Kidney epithelial cell (primary cell): Measurements from ENCODE around the gene CR1L. TPM values are rescaled to one million over a fixed set of nuclear protein-coding genes. Genes with fewer than 3 reads are reported as not detected.
A peak's percentile ranks its signal among the peaks of the same experiment; 100 is the strongest.

Experiments used
- DNase-seq: peaks from one replicate; pipeline ENCODE4 v3.0.0-alpha.2; 2010; ENCODE audit warnings: low read depth
- H3K27me3 ChIP-seq: 2 replicates; pipeline ENCODE4 v1.6.0; 2011; ENCODE audit warnings: low read length; ENCODE audit not compliant: control insufficient read depth, insufficient read depth
- H3K36me3 ChIP-seq: 2 replicates; pipeline ENCODE4 v1.5.1; 2011; ENCODE audit warnings: low read length; ENCODE audit not compliant: control insufficient read depth, insufficient read depth
- H3K4me3 ChIP-seq: 2 replicates; pipeline ENCODE4 v1.5.1; 2011; ENCODE audit warnings: low read depth, mild to moderate bottlenecking, control low read depth, low read length
- CTCF ChIP-seq: IDR thresholded peaks from 2 replicates; pipeline ENCODE4 v1.5.1; 2011; ENCODE audit warnings: mild to moderate bottlenecking, moderate library complexity, low read length, control low read depth, inconsistent platforms; ENCODE audit not compliant: insufficient read depth, poor library complexity, severe bottlenecking
- total RNA-seq: library from RNA; depleted of rRNA; stranded (reverse); fragments of >200 nt; gene quantifications from 2 replicates; pipeline ENCODE4 v1.2.3, GENCODE V29; 2015

The CR1L gene
- total RNA-seq, 1 donor from 2014 or later = not detected

GRCh38 chr1:207645635-207646081 lies 725 bp downstream of the CR1L start:
- H3K36me3 ChIP-seq = no peaks in the 10 kb centered on the region
- TF ChIP-seq CTCF = no peak
- peaks cover 8% of the 10 kb centered on the region for H3K27me3 ChIP-seq
- no peak for DNase-seq
- H3K4me3 ChIP-seq = peak overlapping the region; percentile 62

GRCh38 chr1:207646171-207646570 lies 1.2 kb downstream of the CR1L start:
- Histone ChIP-seq H3K36me3 (no peaks in the 10 kb centered on the region), H3K27me3 (peaks cover 8% of the 10 kb centered on the region), H3K4me3 (no peak overlapping the region)
- DNase-seq = no peak
- TF ChIP-seq CTCF = no peak

DNA sequence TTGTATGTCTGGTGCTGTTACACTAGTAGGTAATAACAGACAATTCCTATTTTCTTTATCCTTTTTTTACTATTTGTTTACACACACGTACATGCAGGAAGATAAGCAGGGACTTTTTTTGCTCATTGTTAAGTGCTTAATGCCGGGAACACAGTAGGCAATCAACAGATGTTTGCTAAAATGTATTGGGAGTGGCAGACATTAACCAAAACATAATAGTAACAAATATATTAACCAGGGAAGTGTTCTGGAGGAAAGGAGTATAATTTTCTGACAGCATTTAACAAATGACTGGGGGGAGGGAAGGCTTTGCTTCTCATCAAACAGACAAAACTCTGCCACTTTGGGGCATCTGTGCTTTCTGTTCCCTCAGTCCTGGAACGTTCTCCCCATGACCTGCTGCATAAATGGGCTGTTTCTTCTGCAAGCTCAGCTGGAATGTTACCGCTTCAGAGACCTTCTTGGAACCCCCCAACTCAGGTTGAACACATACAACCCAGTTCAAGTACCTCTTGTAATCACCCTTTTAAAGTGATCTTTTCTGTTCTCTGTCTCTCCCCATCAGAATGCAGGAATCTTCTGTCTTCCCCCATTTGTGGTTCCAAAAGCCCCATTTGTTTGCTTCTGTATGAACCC lies 2.1 kb downstream of the CR1L start:
- no peaks in the 10 kb centered on the region for H3K36me3 ChIP-seq
- TF ChIP-seq CTCF = no peak
- H3K27me3 ChIP-seq = peaks cover 8% of the 10 kb centered on the region
- no peak overlapping the region for H3K4me3 ChIP-seq
- no peak for DNase-seq

DNA sequence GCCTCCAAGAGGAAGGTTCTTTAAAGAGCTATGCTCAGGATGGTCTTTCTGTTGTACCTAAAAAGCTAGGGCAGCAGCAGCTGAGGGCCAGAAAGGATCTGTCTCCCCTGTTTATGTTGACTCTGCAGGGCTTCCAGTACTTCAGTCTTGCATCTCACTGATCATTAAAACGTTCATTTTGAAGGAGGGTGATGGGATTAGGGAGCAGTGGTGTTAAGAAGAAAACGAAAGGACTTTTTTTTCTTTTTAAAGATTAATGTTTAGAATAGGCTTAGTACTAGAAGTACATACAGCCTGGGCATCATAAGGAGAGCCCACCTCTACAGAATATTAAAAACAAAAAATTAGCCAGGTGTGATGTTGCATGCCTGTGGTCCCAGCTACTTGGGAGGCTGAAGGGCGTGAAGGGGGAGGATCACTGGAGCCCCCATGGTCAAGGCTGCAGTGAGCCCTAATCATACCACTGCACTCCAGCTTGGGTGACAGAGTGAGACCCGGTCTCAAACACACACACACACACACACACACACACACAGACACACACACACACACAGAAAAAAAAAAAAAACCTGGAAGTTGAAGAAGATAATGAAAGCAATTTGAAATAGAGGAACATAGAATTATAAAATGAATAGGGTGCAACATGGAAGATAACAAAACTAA lies 2.9 kb downstream of the CR1L start:
- Histone ChIP-seq H3K27me3 (peaks cover 8% of the 10 kb centered on the region), H3K36me3 (no peaks in the 10 kb centered on the region), H3K4me3 (no peak overlapping the region)
- DNase-seq = no peak
- no peak for TF ChIP-seq CTCF

DNA sequence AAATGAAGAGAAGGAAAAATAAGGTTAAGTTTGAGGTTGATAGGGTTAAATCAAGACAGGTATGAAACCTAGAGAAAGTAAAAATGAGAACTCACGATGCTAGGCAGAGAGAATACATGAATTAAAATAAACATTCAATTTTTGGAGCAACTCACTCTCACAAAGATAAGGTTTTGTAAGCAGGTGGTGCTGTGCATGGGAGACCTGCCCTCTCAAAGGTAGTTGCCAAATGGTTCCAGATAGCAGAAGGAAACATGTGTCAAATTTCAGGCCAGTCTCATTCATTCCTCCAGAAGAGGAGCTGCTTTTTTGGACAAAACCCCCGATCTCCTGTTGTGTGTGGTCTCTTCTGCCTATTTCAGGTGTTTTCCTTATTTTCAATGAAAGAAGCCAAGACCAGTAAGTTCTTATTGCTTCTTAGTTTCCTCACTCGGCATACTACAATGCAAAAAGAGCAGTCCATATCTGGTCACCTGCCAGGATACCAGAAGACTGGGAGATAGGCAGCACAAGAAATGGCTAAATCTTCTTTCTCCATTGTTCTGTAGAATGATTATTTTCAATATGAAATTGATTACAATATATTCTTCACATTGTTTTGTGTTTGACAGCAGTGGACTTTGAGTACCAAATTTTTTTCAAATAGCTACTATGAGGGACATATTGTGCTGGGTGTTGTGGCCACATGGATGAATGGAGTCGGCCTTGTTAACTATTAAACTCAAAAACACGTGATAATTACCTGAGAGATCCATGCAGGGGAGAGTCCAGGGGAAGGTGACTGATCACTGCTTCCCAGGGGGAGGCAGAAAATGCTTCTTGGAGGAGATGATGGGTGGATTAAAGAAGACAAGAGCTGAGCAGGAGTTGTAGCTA lies 3.6 kb downstream of the CR1L start:
- peaks cover 8% of the 10 kb centered on the region for H3K27me3 ChIP-seq
- DNase-seq = no peak
- no peak overlapping the region for H3K4me3 ChIP-seq
- H3K36me3 ChIP-seq = no peaks in the 10 kb centered on the region
- TF ChIP-seq CTCF = no peak
